GM20000 (cell line): Measurements from ENCODE around the gene ZBTB40.

Experiments
- DNase-seq: peaks from one replicate; pipeline ENCODE4 v3.0.0; 2012; ENCODE audit warnings: low spot score
- CTCF ChIP-seq: IDR thresholded peaks from 2 replicates; pipeline ENCODE4 v1.5.1; 2012; ENCODE audit warnings: mild to moderate bottlenecking, control low read depth; ENCODE audit errors: extremely low read depth, missing control alignments

ZBTB40 gene

DNA sequence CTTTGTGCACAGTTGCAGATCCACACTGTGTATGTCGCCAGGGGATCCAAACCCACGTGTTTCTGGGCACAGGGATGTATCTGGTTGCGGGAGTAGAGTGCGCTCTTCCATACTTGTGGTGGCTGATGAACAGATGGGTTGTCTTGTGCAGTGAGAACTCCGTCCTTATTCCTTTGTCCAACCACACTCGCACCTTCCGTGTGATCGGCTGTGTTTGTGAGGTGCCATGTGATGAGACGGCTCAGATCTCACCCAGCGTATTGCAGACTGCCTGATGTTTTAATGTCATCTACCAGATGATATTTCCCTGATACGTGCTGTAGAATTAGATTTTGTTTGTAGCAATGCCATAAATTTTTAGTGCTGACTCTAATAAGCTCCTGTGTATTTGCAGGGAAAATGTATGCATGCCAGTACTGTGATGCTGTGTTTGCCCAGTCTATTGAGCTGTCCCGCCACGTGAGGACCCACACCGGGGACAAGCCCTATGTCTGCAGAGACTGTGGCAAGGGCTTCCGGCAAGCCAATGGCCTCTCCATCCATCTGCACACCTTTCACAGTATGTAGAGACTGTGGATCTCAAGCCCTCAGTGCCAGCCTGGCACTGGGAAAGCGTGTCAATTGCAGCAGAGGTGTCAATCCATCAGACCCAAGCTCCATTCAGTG lies 65.4 kb downstream of the ZBTB40 start:
- DNase-seq: no peak
- TF ChIP-seq CTCF: no peak

GRCh38 chr1:22517956-22518355 lies 66.3 kb downstream of the ZBTB40 start:
- no peak for TF ChIP-seq CTCF

DNA sequence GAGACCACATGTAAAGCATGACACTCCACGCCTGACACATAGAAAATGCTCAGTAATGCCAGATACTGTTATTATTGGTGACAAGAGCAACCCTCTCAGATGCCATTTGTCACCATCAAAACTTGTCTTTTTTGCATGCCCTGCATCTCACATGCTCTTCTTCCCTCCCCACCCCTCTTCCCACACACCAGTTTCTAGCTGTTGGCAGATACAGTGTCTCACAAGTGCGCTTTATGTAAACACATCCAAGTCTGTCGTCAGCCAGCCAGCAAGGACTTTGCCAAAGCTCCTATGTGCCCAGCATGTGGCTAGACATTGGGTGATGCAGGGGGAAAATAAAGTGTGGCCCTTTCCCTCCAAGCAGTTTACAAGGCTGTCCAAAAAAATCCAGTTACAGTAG lies 66.7 kb downstream of the ZBTB40 start:
- DNase-seq: no peak
- TF ChIP-seq CTCF: no peak

More at GRCh38 chr1:22517956-22518355, 66.3 kb downstream of the ZBTB40 start:
- no peak for DNase-seq

DNA sequence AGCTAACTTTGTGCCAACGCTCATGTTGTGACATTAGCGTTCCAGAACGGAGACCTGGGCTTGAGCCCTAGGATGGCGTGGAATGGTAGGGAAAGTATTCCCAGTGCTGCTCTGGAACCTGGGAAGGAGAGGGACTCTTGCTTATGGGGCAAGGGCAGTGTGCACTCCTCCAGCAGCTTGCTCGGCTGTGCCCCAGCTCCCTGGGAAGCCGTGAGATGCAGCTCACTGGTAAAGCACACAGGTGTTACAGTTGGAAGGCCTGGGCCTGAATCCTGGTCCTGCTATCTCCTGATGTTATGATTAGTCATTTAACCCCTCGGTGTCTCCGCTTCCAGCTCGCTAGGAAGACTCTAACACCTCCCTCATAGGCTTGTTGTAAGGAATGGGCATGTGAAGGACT lies 69.2 kb downstream of the ZBTB40 start:
- TF ChIP-seq CTCF: no peak
- DNase-seq: no peak

- TF ChIP-seq CTCF: no peak
- DNase-seq: no peak
Measured at GRCh38 chr1:22521692-22522091, 70.0 kb downstream of the ZBTB40 start.

- TF ChIP-seq CTCF: no peak
- no peak for DNase-seq
Measured at GRCh38 chr1:22522221-22522743, 70.6 kb downstream of the ZBTB40 start.

DNA sequence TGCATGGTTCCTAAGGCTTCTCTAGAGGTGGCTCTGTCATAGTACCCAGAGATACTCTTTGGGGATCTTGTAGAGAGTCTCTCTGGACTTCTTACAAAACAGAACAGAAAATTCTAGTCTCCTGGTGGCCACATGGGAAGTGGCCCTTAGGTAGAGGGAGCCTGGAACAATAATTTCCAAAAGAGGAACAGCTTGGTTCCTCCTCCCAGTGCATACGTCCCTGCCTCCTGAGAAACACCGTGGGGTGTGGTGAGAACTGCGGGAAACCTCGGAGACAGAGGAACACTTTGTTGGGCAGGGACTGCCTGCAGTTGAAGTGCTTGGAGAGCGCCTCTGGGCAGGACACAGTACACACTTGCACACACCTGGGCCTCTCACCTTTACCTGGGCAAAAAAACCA lies 72.8 kb downstream of the ZBTB40 start:
- no peak for DNase-seq
- no peak for TF ChIP-seq CTCF
